ENCODE measurements around the gene PLD1.
"Not testable (repeated sequence)": the region's sequence is repeated elsewhere in the genome, so short reads cannot be mapped to it uniquely, and the experiment has no call there.

The PLD1 gene

GRCh38 chr3:171700653-171701052 is 109.6 kb downstream of the PLD1 start:
- DNase-seq (ENCODE audit: low spot score): no peak

- no peak for DNase-seq (ENCODE audit: low spot score)
Measured at GRCh38 chr3:171700157-171700556, 110.1 kb downstream of the PLD1 start.

- no peak for DNase-seq (ENCODE audit: low spot score)
Measured at GRCh38 chr3:171699601-171700000, 110.7 kb downstream of the PLD1 start.

- no peak for DNase-seq (ENCODE audit: low spot score)
Measured at GRCh38 chr3:171696805-171697204, 113.5 kb downstream of the PLD1 start.

GRCh38 chr3:171695426-171695825 is 114.9 kb downstream of the PLD1 start:
- no peak for DNase-seq (ENCODE audit: low spot score)

DNA sequence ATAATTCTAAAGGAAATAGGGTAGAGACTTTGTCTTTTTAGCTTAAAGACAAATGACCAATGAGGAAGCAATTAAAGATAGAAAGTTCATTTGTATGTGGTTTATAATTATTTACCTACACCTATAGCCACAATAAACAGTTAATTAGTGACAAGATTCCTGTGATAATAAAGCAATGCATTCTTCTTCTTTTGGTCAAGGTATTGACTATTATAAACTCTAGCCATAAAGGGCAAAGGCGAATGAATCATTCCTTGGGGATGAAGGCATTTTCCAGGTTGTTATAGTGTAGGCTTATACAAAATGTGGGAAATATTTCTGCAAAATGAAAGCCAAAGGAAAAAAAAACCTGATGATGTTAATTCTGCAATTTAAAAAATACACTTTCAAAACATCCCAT is 115.4 kb downstream of the PLD1 start:
- DNase-seq (ENCODE audit: low spot score): no peak

DNA sequence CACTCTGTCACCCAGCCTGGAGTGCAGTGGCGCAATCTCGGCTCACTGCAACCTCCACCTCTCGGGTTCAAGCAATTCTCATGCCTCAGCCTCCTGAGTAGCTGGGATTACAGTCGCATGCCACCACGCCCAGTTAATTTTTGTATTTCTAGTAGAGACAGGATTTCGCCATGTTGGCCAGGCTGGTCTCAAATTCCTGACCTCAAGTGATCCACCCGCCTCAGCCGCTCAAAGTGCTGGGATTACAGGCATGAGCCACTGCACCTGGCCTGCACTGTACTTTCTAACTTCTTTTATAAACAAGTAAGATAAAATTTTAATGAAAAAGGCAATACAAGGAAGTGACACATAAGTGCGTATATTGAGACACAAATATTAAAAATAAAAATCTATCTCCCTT is 117.7 kb downstream of the PLD1 start:
- not testable (repeated sequence) for DNase-seq (ENCODE audit: low spot score)

DNA sequence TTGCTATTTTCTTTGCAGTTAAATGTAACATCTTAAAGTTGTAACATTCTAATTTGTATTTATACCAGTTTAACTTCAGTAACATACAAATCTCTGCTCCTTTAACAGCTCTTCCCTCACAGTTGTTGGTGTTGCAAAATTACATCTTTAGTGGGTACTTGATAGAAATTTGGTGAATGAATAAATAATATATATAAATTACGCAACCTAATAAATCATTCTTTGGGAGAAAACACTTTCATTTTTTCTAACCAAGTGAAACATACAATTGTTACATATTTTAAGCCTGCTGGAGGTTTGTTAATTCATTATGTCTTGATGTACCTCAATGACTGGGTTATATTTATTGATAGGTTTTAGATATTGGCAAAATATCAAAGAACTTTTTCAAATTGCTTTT is 118.8 kb downstream of the PLD1 start:
- DNase-seq (ENCODE audit: low spot score): no peak

DNA sequence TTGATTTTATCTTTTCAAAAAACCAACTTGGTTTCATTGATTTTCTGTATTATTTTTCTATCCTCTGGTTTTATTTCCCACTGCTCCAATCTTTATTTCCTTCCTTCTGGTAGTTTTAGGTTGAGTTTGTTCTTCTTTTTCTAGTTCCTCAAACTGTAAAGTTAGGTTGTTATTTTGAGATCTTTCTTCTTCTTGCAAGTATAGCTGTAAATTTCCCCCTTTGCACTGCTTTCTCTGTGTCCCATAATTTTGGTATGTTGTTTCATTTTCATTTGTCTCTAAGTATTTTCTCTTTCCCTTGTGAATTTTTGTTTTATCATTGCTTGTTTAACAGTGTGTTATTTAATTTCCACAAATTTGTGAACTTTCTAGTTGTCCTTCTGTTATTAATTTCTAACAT is 120.0 kb downstream of the PLD1 start:
- no peak for DNase-seq (ENCODE audit: low spot score)

DNA sequence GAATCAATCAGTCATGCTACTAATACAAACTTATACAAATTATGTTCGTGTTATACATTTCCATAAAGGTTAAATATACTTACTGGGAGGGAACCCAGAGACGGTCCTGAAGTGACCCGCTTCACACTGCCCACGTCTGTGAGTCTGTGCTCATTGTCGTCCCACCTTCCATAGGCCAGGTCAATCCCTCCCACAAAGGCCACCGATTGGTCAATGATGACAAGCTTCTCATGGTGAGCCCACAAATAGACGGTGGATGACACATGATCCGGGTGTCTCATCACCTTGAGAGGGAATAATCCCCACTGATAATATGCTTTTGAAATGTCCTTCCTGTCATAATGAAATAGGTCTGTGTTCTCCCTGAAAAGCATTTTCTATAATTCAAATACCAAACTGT is 121.7 kb downstream of the PLD1 start:
- no peak for DNase-seq (ENCODE audit: low spot score)

DNA sequence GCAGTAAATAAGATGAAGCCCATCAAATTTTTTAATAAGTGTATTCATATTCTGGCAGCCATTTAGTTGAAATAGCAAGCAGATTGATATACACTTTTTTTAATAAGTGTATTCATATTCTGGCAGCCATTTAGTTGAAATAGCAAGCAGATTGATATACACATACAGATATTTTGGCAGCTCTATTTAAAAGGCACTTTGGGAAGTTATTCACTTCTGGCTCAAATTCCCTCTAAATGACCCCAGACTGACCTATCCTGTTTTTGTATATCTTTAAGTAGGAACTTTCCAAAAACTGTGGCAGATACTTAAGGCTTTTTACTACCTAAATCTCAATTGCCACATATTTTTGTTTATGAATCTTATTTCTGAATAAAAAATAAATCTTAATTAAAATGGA is 122.3 kb downstream of the PLD1 start:
- no peak for DNase-seq (ENCODE audit: low spot score)

DNA sequence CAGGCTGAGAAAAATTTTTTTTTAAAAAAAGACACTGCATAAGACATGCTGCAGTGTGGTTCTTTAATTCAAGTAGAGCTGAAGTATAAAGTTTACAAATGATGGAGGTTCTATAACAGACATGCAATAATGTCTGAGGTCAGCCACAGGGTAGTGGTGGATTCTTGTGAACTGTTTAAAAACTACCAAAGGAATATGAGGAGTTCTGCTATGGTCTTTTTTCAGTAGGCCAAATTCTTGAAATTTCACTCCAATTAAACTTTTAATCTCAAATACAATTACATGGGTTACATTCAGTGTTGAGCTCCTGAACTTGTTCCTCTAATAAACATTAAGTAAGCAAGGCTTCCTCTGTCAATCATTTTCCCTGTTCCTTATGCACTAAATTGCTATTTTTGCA is 122.7 kb downstream of the PLD1 start:
- DNase-seq (ENCODE audit: low spot score): no peak

DNA sequence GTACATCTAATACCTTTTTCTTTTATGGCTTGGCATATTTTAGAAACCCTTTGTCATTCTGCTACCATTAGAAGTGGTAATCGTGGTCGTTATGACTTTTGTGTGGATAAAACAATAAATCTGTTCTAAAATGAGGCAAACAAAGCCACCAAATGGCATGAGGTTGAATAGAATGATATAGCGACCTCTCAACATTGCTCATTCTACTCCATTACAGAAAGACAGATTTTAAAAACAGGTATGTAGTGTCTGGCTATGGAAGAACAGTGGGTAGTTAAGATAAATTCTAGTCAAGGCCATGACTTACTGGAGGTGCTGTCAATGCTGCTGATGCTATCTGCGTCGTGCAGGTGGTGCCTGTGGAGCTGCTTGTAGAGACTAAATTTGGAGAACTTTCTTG is 123.2 kb downstream of the PLD1 start:
- no peak for DNase-seq (ENCODE audit: low spot score)

GRCh38 chr3:171685116-171685895 is 125.0 kb downstream of the PLD1 start:
- DNase-seq (ENCODE audit: low spot score): no peak

DNA sequence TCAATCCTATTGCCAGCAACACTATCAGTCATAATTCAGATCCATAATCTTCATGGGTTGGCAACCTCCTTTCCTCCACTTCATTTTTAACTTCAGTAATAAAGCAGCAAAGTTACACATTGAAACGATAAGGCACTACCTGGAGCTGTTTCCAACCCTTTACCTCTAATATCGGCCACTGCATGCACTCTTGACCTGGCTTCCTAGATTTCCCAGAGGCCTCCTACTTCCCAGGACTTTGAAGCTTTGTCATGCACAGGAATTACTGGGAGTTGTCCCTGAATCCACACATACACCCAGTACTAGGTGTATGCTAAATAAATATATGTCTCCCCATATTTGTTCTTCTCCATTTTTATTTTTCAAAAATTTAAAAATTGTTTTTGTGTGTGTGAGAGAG is 126.1 kb downstream of the PLD1 start:
- no peak for DNase-seq (ENCODE audit: low spot score)

DNA sequence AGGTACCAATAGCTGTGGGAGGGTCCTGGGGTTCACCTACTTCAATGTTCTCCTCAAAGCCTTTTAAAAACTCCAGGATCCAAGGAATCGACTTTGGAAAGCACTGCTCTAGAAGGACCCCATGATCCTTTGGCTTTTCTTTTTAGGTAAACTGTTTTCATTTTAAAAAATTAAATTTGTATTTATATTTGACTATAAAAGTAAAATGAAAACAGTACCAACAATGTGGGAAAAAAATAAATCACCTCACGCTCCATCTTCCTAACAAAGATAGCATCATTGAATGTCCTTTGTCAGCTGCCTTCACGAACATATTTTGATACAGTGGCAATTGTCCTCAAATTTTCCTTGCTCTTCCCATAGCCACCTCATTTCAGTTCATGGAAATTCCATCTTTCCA is 127.5 kb downstream of the PLD1 start:
- no peak for DNase-seq (ENCODE audit: low spot score)

- DNase-seq (ENCODE audit: low spot score): no peak
Measured at GRCh38 chr3:171680726-171681411, 129.4 kb downstream of the PLD1 start.

GRCh38 chr3:171678971-171679492 is 131.3 kb downstream of the PLD1 start:
- DNase-seq (ENCODE audit: low spot score): no peak

GRCh38 chr3:171677706-171678105 is 132.6 kb downstream of the PLD1 start:
- DNase-seq (ENCODE audit: low spot score): no peak

DNA sequence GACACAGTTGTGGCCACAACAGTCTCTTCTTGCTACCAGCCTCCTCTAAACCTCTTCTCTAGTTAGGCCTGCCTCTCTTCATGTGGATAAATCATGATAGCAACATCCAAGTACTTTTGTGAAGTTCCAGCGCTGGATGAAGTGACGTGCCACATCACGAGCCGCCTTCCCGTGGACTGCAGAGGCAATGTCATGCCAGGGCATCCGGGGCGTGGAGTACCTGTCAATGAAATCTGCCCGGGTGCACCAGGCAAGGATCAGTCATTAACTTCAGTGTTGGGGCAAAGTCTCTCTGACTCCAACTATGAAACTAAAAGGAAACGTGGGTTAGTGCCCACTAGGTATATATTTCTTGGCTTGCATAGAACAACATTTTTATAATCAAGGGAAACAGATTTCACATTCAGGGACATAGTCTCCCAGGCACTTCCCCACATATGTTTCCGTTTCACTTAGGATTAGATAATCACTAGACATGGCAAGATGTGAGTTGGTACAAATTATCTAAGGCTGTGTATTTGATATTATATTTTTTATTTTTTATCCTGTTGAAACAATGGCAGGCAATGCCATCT is 133.6 kb downstream of the PLD1 start:
- no peak for DNase-seq (ENCODE audit: low spot score)

- DNase-seq (ENCODE audit: low spot score): no peak
Measured at GRCh38 chr3:171673951-171674350, 136.3 kb downstream of the PLD1 start.

- DNase-seq (ENCODE audit: low spot score): no peak
Measured at GRCh38 chr3:171672538-171672937, 137.7 kb downstream of the PLD1 start.

DNA sequence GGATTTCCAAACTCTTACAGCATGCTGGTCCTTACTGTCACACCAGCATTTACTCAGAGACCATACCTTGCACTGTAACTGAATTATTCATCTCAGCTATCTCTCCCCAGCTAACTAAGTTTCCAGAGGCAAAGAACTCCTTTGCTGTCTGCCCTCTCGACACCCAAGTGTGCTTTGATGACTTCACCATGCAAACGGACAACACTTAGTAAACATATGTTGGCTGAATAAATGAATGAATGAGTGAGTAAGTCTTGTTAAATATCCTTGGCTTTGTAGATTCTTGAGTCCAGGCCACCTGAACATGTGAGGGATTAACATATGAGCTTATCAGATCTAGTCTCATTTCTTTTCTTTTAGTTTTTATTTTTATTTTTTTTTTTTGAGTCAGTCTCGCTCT is 138.2 kb downstream of the PLD1 start:
- DNase-seq (ENCODE audit: low spot score): no peak

Data from putamen (tissue), 1 donor.